ENCODE data around the gene MAFF.

- TF ChIP-seq POLR2A (IDR thresholded peaks at IDR 0.05): no peak
- no peak for TF ChIP-seq CTCF (IDR thresholded peaks at IDR 0.05)
- TF ChIP-seq POLR2AphosphoS5 (IDR thresholded peaks at IDR 0.05): no peak
Observed at GRCh38 chr22:38257181-38257580, 55.4 kb downstream of the MAFF start.
